HAP-1 (cell line): Measurements from ENCODE around the gene EGF.

ENCODE experiments used
- DNase-seq, 2 experiments: peaks; one replicate each; pipeline ENCODE4 v3.0.0-alpha.2; 2016 to 2020; ENCODE audit warnings: low spot score in 2 of 2
- H3K27me3 ChIP-seq: fragments of 250-450 bp; sonication (Bioruptor Pico); 2 replicates; pipeline ENCODE4 v1.5.1; 2020; ENCODE audit warnings: low read depth, mild to moderate bottlenecking, moderate library complexity
- H3K36me3 ChIP-seq: fragments of 250-450 bp; sonication (Bioruptor Pico); replicated peaks from 2 replicates; pipeline ENCODE4 v1.5.1; 2020; ENCODE audit warnings: mild to moderate bottlenecking
- H3K4me1 ChIP-seq: fragments of 250-450 bp; sonication (Bioruptor Pico); 2 replicates; pipeline ENCODE4 v1.5.1; 2020; ENCODE audit warnings: mild to moderate bottlenecking
- H3K4me3 ChIP-seq: fragments of 250-450 bp; sonication (Bioruptor Pico); 2 replicates; pipeline ENCODE4 v1.5.1; 2020; ENCODE audit warnings: mild to moderate bottlenecking, moderate library complexity
- H3K9me3 ChIP-seq: fragments of 250-450 bp; sonication (Bioruptor Pico); 2 replicates; pipeline ENCODE4 v1.5.1; 2020; ENCODE audit warnings: mild to moderate bottlenecking, moderate library complexity
- in situ Hi-C: fragments of 300-500 bp; cut with MboI; formaldehyde crosslinking; loops from 3 replicates; pipeline ENCODE4 v1.14.3; 2020; ENCODE audit warnings: low sequenced_read_pairs, inconsistent platforms, mixed read lengths

EGF gene

DNA sequence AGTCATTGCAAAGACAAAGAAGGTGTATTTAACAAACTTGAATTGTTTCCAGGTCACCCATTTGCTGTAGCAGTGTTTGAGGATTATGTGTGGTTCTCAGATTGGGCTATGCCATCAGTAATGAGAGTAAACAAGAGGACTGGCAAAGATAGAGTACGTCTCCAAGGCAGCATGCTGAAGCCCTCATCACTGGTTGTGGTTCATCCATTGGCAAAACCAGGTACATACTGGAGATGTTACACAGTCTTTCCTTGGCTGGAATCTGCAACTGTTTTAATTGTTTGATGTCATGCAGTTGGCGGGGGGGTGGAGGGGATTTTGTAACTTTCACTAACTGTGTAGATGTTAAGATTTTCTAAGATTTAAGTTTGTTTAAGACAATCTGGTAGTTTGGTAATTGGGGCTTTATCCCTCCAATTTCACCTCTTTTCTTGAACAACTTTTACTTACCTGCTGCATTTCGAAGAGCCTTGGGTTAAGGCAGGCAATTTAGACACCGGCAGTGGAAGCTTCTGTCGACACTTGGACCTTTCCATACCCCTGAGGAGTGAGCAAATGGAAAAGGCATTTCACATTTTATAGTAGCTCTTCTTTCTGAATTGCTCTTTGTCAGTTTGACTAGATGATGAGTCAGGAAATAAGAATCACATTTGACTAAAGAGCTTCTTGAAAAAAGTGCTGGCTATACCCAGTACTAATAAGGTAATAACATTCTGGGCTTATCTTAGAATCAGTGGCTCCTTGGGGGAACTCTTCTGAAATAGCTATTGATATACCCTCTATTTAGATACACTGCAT lies 67.4 kb downstream of the EGF start:
- H3K4me3 ChIP-seq, result no peak overlapping the region
- DNase-seq, result no peak
- peaks cover 27% of the 10 kb centered on the region for H3K4me1 ChIP-seq
- H3K27me3 ChIP-seq, result no peaks in the 10 kb centered on the region
- no peaks in the 10 kb centered on the region for H3K36me3 ChIP-seq
- in situ Hi-C loops, result loop anchor here (5.0 kb wide), 1 partner anchor 558 kb away; no protein-coding TSS in a partner anchor
- no peaks in the 10 kb centered on the region for H3K9me3 ChIP-seq

DNA sequence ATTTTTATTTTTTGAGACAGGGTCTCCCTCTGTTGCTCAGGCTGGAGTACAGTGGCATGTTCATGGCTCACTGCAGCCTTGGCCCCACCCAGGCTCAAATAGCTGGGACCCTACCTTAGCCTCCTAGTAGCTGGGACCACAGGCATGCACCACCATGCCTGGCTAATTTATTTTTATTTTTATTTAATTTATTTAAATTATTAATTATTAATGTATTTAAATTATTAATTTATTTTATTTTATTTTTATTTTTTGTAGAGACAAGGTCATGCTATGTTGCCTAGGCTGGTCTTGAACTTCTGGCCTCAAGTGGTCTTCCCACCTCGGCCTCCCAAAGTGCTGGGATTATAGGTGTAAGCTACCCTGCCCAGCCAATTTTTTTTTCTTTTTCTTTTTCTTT lies 69.3 kb downstream of the EGF start:
- H3K4me3 ChIP-seq, result no peak overlapping the region
- in situ Hi-C loops, result no loop called here
- no peaks in the 10 kb centered on the region for H3K36me3 ChIP-seq
- H3K9me3 ChIP-seq, result no peaks in the 10 kb centered on the region
- no peak for DNase-seq
- H3K27me3 ChIP-seq, result no peaks in the 10 kb centered on the region
- H3K4me1 ChIP-seq, result peaks cover 19% of the 10 kb centered on the region

DNA sequence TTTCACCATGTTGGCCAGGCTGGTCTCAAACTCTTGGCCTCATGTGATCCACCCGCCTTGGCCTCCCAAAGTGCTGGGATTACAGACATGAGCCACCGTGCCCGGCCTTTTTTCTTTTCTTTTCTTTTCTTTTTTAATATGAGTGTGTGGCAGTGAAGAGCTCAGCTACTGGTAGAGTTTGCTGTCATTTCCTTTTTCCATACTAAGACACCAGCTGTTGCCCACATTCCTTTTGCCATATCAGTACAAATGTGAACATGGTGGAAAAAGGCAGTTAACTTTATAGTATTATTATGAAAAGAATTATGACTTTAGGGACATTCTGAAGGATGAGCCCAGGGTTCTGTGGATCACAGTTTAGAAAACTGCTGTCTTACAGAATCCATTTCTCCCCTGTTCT lies 69.8 kb downstream of the EGF start:
- Histone ChIP-seq H3K9me3 (no peaks in the 10 kb centered on the region), H3K4me3 (no peak overlapping the region), H3K36me3 (no peaks in the 10 kb centered on the region), H3K27me3 (no peaks in the 10 kb centered on the region), H3K4me1 (peaks cover 19% of the 10 kb centered on the region)
- in situ Hi-C loops, result no loop called here
- DNase-seq, result no peak

DNA sequence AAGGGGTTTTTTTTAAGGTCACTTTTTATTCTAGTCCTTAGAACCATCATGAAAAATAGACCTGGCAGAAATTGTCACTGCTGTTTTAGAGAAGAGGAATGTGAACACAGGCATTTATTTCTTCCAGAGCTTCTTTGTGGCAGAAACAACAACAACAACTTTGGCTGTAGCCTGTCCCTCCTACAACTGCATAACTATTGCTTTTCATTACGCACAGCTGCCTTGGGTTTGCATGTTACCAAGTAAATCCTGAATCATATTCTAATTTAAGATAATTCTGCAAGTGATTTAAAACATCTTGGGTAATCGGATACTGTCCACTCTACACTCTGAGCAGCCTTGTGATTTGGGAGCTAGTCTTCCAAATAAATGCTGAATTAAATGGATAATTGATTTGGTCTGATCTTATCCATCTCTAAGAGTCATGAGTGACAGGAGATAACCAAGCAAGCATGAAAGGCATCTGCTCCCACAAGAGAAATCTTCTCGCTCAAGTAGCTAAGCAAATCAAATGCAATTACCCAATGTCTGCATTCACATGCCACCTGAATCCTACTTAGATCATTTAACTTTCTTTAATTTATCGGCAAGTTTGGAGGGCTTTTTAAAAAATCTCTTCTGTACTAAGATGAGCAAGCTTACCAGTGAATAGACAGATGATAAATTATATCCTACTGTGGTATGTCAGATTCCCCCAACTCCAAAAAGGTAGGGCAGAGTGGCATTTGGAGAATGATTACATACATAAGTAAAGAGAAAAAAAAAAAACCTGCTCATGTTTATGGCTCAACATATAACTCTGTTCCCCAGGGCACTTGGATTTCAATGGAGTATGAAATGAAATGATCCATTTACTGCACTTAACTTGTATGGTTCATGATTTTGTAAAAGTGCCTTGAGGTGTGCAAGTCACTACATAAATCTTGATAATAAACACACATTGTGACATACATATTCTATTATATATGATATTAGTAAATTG lies 73.6 kb downstream of the EGF start:
- no peak for DNase-seq
- Histone ChIP-seq H3K9me3 (no peaks in the 10 kb centered on the region), H3K4me1 (no peaks in the 10 kb centered on the region), H3K4me3 (no peak overlapping the region), H3K27me3 (no peaks in the 10 kb centered on the region), H3K36me3 (no peaks in the 10 kb centered on the region)
- in situ Hi-C loops, result no loop called here

DNA sequence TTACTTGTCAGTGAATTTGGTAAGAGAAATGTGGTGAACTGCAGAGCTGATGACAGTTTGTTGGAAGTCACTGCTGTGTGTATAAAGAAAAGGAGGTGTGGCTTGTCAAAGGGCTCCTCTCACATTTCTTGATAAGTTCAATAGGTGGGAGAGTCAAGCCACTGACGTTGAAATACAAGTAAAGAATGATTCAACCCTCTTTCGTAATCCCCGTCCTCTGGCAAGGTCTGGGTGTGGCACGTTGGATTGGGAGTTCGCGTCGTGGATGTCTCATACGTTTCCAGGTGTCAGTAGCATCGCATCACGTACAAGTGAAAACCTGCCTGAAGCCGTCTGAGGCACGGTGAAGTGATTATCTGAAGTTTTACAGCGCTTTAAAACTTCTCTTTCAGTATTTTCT lies 76.4 kb downstream of the EGF start:
- Histone ChIP-seq H3K36me3 (no peaks in the 10 kb centered on the region), H3K27me3 (no peaks in the 10 kb centered on the region), H3K4me3 (no peak overlapping the region), H3K9me3 (no peaks in the 10 kb centered on the region), H3K4me1 (no peaks in the 10 kb centered on the region)
- DNase-seq, result no peak
- in situ Hi-C loops, result no loop called here

DNA sequence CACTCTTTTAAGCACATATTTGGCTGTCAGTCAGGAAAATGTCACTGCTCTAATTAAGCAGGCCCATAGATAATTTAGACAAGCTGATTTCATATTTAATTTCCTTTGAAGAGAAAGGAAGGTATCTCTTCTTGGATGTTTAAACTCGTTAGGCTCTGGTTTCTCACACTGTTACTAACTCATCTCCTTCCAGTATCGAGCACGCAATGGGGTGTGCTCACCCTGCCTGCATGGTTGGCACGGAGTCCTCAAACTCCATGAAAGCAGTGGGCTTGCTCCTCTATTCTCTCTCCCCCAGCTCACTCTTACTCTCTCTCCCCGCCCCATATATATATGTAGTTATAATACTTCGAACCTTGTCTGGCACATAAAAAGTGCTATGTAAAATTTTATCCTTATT lies 76.9 kb downstream of the EGF start:
- Histone ChIP-seq H3K9me3 (no peaks in the 10 kb centered on the region), H3K4me1 (no peaks in the 10 kb centered on the region), H3K27me3 (no peaks in the 10 kb centered on the region), H3K36me3 (no peaks in the 10 kb centered on the region), H3K4me3 (no peak overlapping the region)
- in situ Hi-C loops, result no loop called here
- DNase-seq, result no peak

DNA sequence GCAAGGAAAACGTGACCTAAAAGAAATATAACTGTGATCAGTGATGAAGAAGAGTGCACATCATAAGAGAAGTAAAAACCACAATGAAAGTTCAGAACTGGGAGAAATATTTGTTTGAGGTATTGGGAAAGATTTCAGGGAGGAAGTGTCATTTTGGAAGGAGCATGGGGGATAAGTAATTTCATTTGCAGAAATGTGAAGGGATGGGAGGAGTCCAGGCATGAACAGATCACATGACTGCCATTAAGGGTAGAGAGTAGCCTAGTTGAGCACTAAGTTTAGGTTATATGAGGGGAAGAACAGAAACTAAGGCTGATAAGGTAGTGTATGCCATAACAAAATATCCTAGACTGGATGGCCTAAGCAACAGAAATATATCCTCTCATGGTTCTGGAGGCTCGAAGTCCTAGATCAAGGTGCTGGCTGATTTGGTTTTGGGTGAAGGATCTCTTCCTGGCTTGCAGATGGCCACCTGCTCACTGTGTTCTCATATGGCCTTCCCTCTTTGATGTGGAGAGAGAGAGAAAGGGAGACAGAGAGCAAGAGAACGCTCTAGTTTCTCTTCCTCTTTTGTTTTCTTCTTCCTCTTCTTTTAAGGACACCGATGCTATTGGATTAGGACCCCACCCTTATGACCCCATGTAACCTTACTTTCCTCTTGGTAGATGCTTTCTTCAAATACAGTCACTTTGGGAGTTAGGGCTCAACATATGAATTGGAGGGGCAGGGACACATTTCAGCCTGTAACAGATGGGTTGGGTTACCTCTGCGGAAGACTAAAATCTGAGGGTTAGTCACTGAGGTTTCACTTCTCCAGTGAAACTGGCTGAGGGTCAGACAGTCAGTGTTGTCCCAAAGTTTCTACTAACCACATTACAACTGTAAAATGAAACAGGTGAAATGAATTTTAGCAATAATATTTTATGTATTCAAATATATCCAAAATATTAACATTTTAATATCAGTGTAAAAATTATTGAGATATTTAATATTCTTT lies 77.9 kb downstream of the EGF start:
- no peak overlapping the region for H3K4me3 ChIP-seq
- no peaks in the 10 kb centered on the region for H3K9me3 ChIP-seq
- no peaks in the 10 kb centered on the region for H3K4me1 ChIP-seq
- no peaks in the 10 kb centered on the region for H3K36me3 ChIP-seq
- no peak for DNase-seq
- H3K27me3 ChIP-seq, result no peaks in the 10 kb centered on the region
- in situ Hi-C loops, result no loop called here

DNA sequence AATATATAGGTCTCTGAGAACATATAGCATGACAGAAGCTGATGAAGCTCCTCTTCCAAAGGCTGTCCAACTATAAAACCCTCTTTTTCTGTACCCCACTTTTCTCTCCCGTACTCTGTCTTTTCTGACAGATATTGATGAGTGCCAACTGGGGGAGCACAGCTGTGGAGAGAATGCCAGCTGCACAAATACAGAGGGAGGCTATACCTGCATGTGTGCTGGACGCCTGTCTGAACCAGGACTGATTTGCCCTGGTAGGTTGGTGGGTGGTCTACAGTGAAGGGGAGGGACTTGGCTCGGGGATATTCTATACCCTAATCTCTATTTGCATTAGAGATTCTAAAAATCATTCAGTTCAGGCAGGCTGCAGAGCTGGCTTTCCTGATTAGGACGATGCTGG lies 80.4 kb downstream of the EGF start:
- H3K27me3 ChIP-seq, result no peaks in the 10 kb centered on the region
- no peaks in the 10 kb centered on the region for H3K4me1 ChIP-seq
- in situ Hi-C loops, result no loop called here

DNA sequence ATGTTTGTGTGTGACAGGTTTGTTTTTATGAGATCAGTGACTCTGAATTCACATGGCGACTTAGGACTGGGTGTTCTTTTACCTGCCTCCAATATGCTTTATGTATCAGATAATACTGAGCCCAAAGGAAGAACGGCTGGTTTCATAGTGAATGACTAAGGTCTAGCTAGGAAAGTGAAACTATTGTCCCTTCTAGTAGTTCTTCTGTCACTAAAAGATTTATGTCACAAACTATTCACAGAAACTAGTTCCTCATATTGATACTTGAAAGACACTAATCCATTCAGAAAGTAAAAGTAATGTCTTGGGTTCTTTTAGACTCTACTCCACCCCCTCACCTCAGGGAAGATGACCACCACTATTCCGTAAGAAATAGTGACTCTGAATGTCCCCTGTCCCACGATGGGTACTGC lies 81.7 kb downstream of the EGF start:
- no peaks in the 10 kb centered on the region for H3K27me3 ChIP-seq
- no peaks in the 10 kb centered on the region for H3K36me3 ChIP-seq
- H3K4me1 ChIP-seq, result 0 out of 2 replicates have a peak, but pooled peaks cover 4% of the 10 kb centered on the region
- in situ Hi-C loops, result no loop called here
- DNase-seq, result no peak
- no peaks in the 10 kb centered on the region for H3K9me3 ChIP-seq
- H3K4me3 ChIP-seq, result no peak overlapping the region

More for the DNA sequence above, 80.4 kb downstream of the EGF start:
- H3K36me3 ChIP-seq, result no peaks in the 10 kb centered on the region
- no peaks in the 10 kb centered on the region for H3K9me3 ChIP-seq
- DNase-seq, result no peak
- no peak overlapping the region for H3K4me3 ChIP-seq

DNA sequence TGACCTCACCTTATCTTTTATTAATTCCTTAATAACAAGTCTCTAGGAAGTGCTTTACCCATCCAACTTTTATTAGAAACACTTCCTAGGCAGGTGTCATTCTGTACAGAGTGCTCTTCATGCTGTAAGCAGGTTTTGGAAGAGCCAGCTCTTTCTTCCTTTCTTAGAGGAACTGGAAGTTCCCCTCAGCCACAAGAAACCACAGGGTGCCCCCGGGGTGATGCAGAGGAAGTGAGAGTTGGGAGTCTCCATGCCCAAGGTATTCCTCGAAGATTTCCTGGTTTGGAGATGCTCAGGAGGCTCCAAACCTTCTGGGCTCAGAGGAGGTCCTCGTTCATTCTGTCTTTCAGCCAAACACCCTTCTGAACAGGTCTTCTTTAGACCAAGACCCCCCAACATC lies 83.8 kb downstream of the EGF start:
- H3K4me3 ChIP-seq, result no peak overlapping the region
- no peaks in the 10 kb centered on the region for H3K27me3 ChIP-seq
- H3K4me1 ChIP-seq, result 0 out of 2 replicates have a peak, but pooled peaks cover 4% of the 10 kb centered on the region
- no peak for DNase-seq
- no peaks in the 10 kb centered on the region for H3K9me3 ChIP-seq
- in situ Hi-C loops, result no loop called here
- H3K36me3 ChIP-seq, result no peaks in the 10 kb centered on the region

DNA sequence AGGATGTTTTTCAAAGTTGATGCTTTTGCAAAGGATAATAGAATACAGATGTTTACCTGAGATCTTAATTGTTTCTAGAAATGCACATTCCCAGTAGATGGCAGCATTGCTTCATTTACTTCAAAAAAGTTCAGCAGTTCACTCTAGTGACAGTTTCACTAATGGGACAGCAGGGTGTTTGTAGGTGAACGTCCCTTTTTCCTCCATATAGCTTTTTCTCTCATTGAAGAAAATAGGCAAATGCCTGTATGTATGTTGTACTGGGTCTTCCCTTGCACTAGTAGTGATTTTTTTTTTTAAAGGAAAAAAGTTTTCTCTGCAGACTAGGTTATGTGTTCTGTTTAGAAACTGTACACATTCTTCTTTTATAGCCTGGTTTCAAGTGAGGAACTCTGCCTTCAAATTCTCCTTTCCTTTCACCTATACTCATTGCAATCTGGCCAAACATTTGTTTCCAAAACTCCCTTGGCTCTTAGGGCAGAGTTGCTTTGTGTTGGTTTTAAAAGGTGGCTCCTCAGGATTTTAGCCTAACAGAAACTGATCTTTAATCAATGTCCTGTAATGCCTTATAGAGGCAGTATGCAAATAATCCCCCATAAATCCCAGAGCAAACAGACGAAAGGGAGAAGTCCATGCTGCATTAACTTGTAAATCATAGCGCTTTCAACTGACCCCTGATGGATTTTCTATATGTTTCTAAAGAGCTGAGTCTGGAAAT lies 86.3 kb downstream of the EGF start:
- 0 out of 2 replicates have a peak, but pooled peaks cover 4% of the 10 kb centered on the region for H3K4me1 ChIP-seq
- in situ Hi-C loops, result no loop called here
- no peaks in the 10 kb centered on the region for H3K9me3 ChIP-seq
- peak; percentile 47 to 75 for DNase-seq
- H3K36me3 ChIP-seq, result no peaks in the 10 kb centered on the region
- no peaks in the 10 kb centered on the region for H3K27me3 ChIP-seq
- H3K4me3 ChIP-seq, result no peak overlapping the region

DNA sequence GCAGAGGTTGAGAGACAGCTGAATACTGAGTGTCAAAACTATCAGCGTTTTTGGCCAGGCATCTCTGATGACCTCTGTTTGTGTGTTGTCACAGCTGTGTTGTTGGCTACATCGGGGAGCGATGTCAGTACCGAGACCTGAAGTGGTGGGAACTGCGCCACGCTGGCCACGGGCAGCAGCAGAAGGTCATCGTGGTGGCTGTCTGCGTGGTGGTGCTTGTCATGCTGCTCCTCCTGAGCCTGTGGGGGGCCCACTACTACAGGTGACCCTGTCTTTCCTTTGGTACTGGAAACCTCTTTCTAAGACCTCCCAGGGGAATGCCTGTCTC lies 86.9 kb downstream of the EGF start:
- no peaks in the 10 kb centered on the region for H3K27me3 ChIP-seq
- DNase-seq, result no peak
- no peak overlapping the region for H3K4me3 ChIP-seq
- no peaks in the 10 kb centered on the region for H3K9me3 ChIP-seq
- H3K36me3 ChIP-seq, result no peaks in the 10 kb centered on the region
- in situ Hi-C loops, result no loop called here
- 0 out of 2 replicates have a peak, but pooled peaks cover 4% of the 10 kb centered on the region for H3K4me1 ChIP-seq

DNA sequence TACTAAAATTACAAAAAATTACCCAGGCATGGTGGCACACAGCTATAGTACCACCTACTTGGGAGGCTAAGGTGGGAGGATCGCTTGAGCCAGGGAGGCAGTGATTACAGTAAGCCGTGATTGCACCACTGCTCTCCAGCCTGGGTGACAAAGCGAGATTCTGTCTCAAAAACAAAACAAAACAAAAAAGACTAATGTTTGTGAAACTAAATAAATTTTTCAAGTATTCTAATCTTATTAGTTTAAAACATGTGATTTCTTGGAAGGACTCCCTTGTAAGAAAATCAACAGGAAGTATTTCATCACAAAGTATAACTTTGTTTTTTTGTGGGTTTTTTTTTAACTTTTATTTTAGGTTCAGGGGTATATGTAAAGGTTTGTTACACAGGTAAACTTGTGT lies 89.6 kb downstream of the EGF start:
- in situ Hi-C loops, result loop anchor here (10.0 kb wide), 1 partner anchor 312 kb away; no protein-coding TSS in a partner anchor

More for the DNA sequence above, 89.6 kb downstream of the EGF start:
- no peak for DNase-seq
- Histone ChIP-seq H3K27me3 (no peaks in the 10 kb centered on the region), H3K9me3 (no peaks in the 10 kb centered on the region), H3K4me1 (0 out of 2 replicates have a peak, but pooled peaks cover 4% of the 10 kb centered on the region), H3K36me3 (no peaks in the 10 kb centered on the region), H3K4me3 (no peak overlapping the region)
